Keratinocyte (primary cell): ENCODE data around the gene SYPL1. TPM values are rescaled to one million over a fixed set of nuclear protein-coding genes. Genes with fewer than 3 reads are reported as not detected.

ENCODE experiments used
- DNase-seq: peaks from one replicate; pipeline ENCODE4 v3.0.0-alpha.2; 2011; ENCODE audit warnings: low read depth, missing footprints, low spot score
- FAIRE-seq: peaks from 2 replicates; lab custom pipeline; 2011; peaks lifted over from hg19 to GRCh38; lab: Jason Lieb, UNC
- H2AFZ ChIP-seq: 2 replicates; pipeline ENCODE4 v1.6.0; 2012; ENCODE audit warnings: low read length, control low read depth, inconsistent platforms; ENCODE audit not compliant: control insufficient read depth
- H3K27ac ChIP-seq: 2 replicates; pipeline ENCODE4 v1.5.1; 2011; ENCODE audit warnings: low read length; ENCODE audit not compliant: control insufficient read depth, insufficient read depth
- H3K27me3 ChIP-seq: 3 replicates; pipeline ENCODE4 v1.6.0; 2011; ENCODE audit warnings: low read length; ENCODE audit not compliant: control insufficient read depth, insufficient read depth; ENCODE audit errors: extremely low read depth
- H3K36me3 ChIP-seq, 2 experiments: 2 replicates in 1 of 2; 3 replicates in 1 of 2; pipeline ENCODE4 v1.5.1; 2011; ENCODE audit warnings: low read length in 2 of 2, mild to moderate bottlenecking in 1 of 2; ENCODE audit not compliant: control insufficient read depth in 2 of 2, insufficient read depth in 2 of 2; ENCODE audit errors: extremely low read depth in 1 of 2
- H3K4me1 ChIP-seq: 3 replicates; pipeline ENCODE4 v1.5.1; 2011; ENCODE audit warnings: low read length; ENCODE audit not compliant: control insufficient read depth, insufficient read depth; ENCODE audit errors: extremely low read depth
- H3K4me2 ChIP-seq: 3 replicates; pipeline ENCODE4 v1.6.0; 2011; ENCODE audit warnings: low read depth, low read length; ENCODE audit not compliant: control insufficient read depth, insufficient read depth; ENCODE audit errors: extremely low read depth
- H3K4me3 ChIP-seq, 3 experiments: fragments of 200-600 bp in 1 of 3; sonication (generic) in 1 of 3; 2 replicates in 2 of 3; 3 replicates in 1 of 3; pipeline ENCODE4 v1.5.1; 2011 to 2016; ENCODE audit warnings: low read length in 3 of 3, mild to moderate bottlenecking in 3 of 3, control low read depth in 2 of 3, inconsistent platforms in 1 of 3, low read depth in 1 of 3, mixed read lengths in 1 of 3, mixed run types in 1 of 3, moderate library complexity in 1 of 3; ENCODE audit not compliant: control insufficient read depth in 2 of 3, insufficient read depth in 2 of 3; ENCODE audit errors: extremely low read depth in 1 of 3
- H3K79me2 ChIP-seq: 2 replicates; pipeline ENCODE4 v1.6.0; 2012; ENCODE audit warnings: low read length; ENCODE audit not compliant: control insufficient read depth, insufficient read depth
- H3K9ac ChIP-seq: 3 replicates; pipeline ENCODE4 v1.6.0; 2011; ENCODE audit warnings: low read length; ENCODE audit not compliant: control insufficient read depth, insufficient read depth; ENCODE audit errors: extremely low read depth
- H3K9me1 ChIP-seq: 3 replicates; pipeline ENCODE4 v1.6.0; 2011; ENCODE audit warnings: low read length; ENCODE audit not compliant: control insufficient read depth, insufficient read depth; ENCODE audit errors: extremely low read depth
- H3K9me3 ChIP-seq: 2 replicates; pipeline ENCODE4 v1.5.1; 2012; ENCODE audit warnings: low read depth, low read length; ENCODE audit not compliant: control insufficient read depth
- H4K20me1 ChIP-seq: 3 replicates; pipeline ENCODE4 v1.6.0; 2011; ENCODE audit warnings: low read length; ENCODE audit not compliant: control insufficient read depth, insufficient read depth; ENCODE audit errors: extremely low read depth
- CTCF ChIP-seq, 3 experiments: IDR thresholded peaks in 1 of 3; conservative IDR thresholded peaks in 1 of 3; optimal IDR thresholded peaks in 1 of 3; 2 replicates in 2 of 3; 3 replicates in 1 of 3; pipeline versions ENCODE3 to v1.5.1; 2011; ENCODE audit warnings: low read length in 3 of 3, mild to moderate bottlenecking in 3 of 3, moderate library complexity in 2 of 3, control low read depth in 1 of 3, inconsistent platforms in 1 of 3; ENCODE audit not compliant: insufficient read depth in 2 of 3; ENCODE audit errors: extremely low read depth in 1 of 3
- EZH2 ChIP-seq: IDR thresholded peaks from one replicate; pipeline ENCODE4 v1.6.1; 2012; ENCODE audit warnings: inconsistent platforms, mild to moderate bottlenecking, low read length, moderate library complexity
- dilution Hi-C: fragments of 300-500 bp; cut with MboI; formaldehyde crosslinking; loops from one replicate; pipeline ENCODE4 v1.7.0; 2020; ENCODE audit warnings: low sequenced_read_pairs; ENCODE audit not compliant: extremely low pct_ligation_motif_present
- polyA plus RNA-seq, 5 experiments: library from polyadenylated mRNA; depleted of rRNA in 3 of 5; stranded (reverse) in 3 of 5; stranded (forward) in 1 of 5; unstranded in 1 of 5; fragments of >200 nt; gene quantifications; 1 replicate in 1 of 5; 2 replicates in 3 of 5; 3 replicates in 1 of 5; pipeline versions ENCODE4 v1.2.1 to v1.2.3, GENCODE V29; 2011 to 2012; ENCODE audit warnings: missing spikeins in 2 of 5, low read depth in 1 of 5, low replicate concordance in 1 of 5

SYPL1 gene
- polyA plus RNA-seq, 1 donor (not counting 4 experiments of a cell fraction or from before 2014, with no cell fraction given), result 254 TPM

- H3K79me2 ChIP-seq, result no peaks in the 10 kb centered on the region
- H3K27me3 ChIP-seq, result no peaks in the 10 kb centered on the region
- H3K27ac ChIP-seq, result no peak overlapping the region
- no peaks in the 10 kb centered on the region for H3K36me3 ChIP-seq
- H2AFZ ChIP-seq, result no peak overlapping the region
- DNase-seq, result no peak
- H4K20me1 ChIP-seq, result no peaks in the 10 kb centered on the region
- H3K9me3 ChIP-seq, result no peaks in the 10 kb centered on the region
- H3K9ac ChIP-seq, result no peak overlapping the region
- no peak overlapping the region for H3K4me2 ChIP-seq
- no peak for TF ChIP-seq EZH2
- no peak for TF ChIP-seq CTCF (optimal IDR thresholded peaks at IDR 0.05 in 1 of 3, IDR thresholded peaks at IDR 0.05 in 1 of 3, conservative IDR thresholded peaks at IDR 0.05 in 1 of 3; ENCODE audit: extremely low read depth in 1 of 3, insufficient read depth in 2 of 3, low read length in 3 of 3)
- H3K4me3 ChIP-seq, result no peak overlapping the region
- H3K9me1 ChIP-seq, result no peaks in the 10 kb centered on the region
- FAIRE-seq, result no peak
- dilution Hi-C loops, result no loop called here
- peaks cover 43% of the 10 kb centered on the region for H3K4me1 ChIP-seq
These were observed 59.4 kb downstream of the SYPL1 start for GRCh38 chr7:106052681-106053080.

- H3K27ac ChIP-seq, result peak overlapping the region; percentile 49
- no peaks in the 10 kb centered on the region for H3K9me1 ChIP-seq
- H3K4me2 ChIP-seq, result peak overlapping the region; percentile 52
- peaks cover 40% of the 10 kb centered on the region for H3K4me1 ChIP-seq
- H3K9me3 ChIP-seq, result no peaks in the 10 kb centered on the region
- TF ChIP-seq EZH2 (no peak), CTCF (optimal IDR thresholded peaks at IDR 0.05 in 1 of 3, IDR thresholded peaks at IDR 0.05 in 1 of 3, conservative IDR thresholded peaks at IDR 0.05 in 1 of 3; ENCODE audit: extremely low read depth in 1 of 3, insufficient read depth in 2 of 3, low read length in 3 of 3) (no peak)
- peak overlapping the region; percentile 58 for H2AFZ ChIP-seq
- dilution Hi-C loops, result no loop called here
- FAIRE-seq (peak; percentile 83), DNase-seq (no peak)
- H3K79me2 ChIP-seq, result no peaks in the 10 kb centered on the region
- H4K20me1 ChIP-seq, result no peaks in the 10 kb centered on the region
- peak overlapping the region; percentile 48 for H3K9ac ChIP-seq
- H3K36me3 ChIP-seq, result no peaks in the 10 kb centered on the region
- no peak overlapping the region for H3K4me3 ChIP-seq
- H3K27me3 ChIP-seq, result no peaks in the 10 kb centered on the region
These were observed 61.4 kb downstream of the SYPL1 start for GRCh38 chr7:106050746-106051117.
